GM06990 (cell line): ENCODE measurements around the gene SPTB.

Source experiments
- DNase-seq: peaks from one replicate; pipeline ENCODE4 v3.0.0-alpha.2; 2011; ENCODE audit not compliant: insufficient read length; ENCODE audit errors: extremely low read depth
- H3K27me3 ChIP-seq: replicated peaks from 2 replicates; pipeline ENCODE4 v1.6.0; 2011; ENCODE audit warnings: low read length; ENCODE audit not compliant: control insufficient read depth, insufficient read depth
- H3K36me3 ChIP-seq: 2 replicates; pipeline ENCODE4 v1.5.1; 2011; ENCODE audit warnings: low read length; ENCODE audit not compliant: control insufficient read depth, insufficient read depth
- H3K4me3 ChIP-seq: replicated peaks from 2 replicates; pipeline ENCODE4 v1.5.1; 2011; ENCODE audit warnings: low read depth, mild to moderate bottlenecking, control low read depth, low read length
- TF ChIP-seq, protein P1 (sequence below): IDR thresholded peaks from 2 replicates; pipeline ENCODE4 v1.5.1; 2011; ENCODE audit warnings: low read length, control low read depth, mild to moderate bottlenecking, inconsistent platforms; ENCODE audit not compliant: insufficient read depth, poor library complexity, severe bottlenecking

Gene SPTB

DNA sequence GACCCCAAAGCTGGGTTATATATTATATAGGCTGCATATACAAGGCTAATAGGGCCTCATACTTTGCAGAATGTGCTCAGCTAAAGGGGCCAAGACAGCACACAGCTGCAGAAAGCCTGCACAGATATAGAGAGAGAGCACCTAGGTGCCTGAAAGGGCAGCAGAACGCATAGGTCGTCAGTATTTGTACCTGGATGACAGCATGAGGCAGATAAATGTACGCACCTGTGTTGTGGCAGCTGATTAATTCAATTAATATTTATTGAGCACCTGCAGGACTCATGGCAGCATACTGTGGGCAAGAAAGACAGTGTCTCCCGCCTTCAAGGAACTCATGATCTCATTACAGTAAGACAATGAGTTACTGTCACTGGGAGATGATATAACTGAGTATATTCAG, 33.4 kb downstream of the SPTB start:
- Histone ChIP-seq H3K36me3 (no peaks in the 10 kb centered on the region), H3K4me3 (no peak overlapping the region), H3K27me3 (no peaks in the 10 kb centered on the region; the same call in 1 of the 2 replicates)
- DNase-seq, result no peak
- TF ChIP-seq, protein P1, sequence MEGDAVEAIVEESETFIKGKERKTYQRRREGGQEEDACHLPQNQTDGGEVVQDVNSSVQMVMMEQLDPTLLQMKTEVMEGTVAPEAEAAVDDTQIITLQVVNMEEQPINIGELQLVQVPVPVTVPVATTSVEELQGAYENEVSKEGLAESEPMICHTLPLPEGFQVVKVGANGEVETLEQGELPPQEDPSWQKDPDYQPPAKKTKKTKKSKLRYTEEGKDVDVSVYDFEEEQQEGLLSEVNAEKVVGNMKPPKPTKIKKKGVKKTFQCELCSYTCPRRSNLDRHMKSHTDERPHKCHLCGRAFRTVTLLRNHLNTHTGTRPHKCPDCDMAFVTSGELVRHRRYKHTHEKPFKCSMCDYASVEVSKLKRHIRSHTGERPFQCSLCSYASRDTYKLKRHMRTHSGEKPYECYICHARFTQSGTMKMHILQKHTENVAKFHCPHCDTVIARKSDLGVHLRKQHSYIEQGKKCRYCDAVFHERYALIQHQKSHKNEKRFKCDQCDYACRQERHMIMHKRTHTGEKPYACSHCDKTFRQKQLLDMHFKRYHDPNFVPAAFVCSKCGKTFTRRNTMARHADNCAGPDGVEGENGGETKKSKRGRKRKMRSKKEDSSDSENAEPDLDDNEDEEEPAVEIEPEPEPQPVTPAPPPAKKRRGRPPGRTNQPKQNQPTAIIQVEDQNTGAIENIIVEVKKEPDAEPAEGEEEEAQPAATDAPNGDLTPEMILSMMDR, result no peak

DNA sequence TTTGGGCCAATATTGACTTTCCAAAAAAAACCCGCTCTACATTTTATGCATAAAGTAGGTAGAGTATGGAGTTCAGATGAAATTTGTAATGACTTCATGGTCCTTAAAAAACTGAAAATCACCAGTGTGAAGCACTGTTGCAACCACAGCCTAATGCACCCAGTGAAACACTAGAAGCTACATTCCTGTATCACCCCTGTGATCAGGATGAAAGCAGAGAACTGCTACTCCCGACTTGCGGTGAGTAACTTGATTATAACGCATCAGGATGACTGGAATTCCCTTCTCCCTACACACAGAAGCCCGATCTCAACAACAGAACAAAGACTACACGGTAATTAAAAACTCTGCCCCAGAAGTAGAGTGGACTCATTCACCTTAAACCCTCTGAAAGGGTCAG, 33.8 kb downstream of the SPTB start:
- no peak for DNase-seq

DNA sequence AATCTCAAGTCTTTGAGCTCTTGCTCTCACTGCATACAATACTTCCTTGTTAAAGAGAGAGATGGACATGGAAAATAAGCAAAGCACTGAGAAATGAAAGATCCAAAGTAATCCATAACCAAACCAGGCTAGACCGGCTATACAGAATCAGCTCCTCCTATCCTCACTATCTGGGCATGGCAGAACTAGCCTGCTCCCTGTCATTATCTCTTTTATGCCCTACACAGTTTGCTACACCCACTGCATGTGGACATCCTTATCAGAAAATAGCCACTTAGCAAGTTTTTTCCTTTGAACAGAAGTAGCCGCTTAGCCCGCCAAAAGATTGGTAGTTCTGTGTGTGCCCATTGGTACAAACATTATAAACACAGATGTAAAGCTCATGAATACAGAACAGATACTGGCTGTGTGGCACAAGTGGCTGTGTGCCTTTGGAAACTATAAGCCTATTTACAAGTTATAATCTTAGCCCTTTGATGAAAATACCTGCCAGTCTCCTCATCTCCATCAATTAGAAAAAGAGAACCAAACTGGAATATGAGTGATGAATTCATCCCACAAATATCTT, 34.7 kb downstream of the SPTB start:
- Histone ChIP-seq H3K27me3 (no peaks in the 10 kb centered on the region; the same call in 1 of the 2 replicates), H3K36me3 (no peaks in the 10 kb centered on the region), H3K4me3 (no peak overlapping the region)
- TF ChIP-seq, protein P1, result no peak
- no peak for DNase-seq

More for the DNA sequence above, 33.8 kb downstream of the SPTB start:
- TF ChIP-seq, protein P1, result no peak
- H3K27me3 ChIP-seq, result no peaks in the 10 kb centered on the region; the same call in 1 of the 2 replicates
- no peaks in the 10 kb centered on the region for H3K36me3 ChIP-seq
- no peak overlapping the region for H3K4me3 ChIP-seq

DNA sequence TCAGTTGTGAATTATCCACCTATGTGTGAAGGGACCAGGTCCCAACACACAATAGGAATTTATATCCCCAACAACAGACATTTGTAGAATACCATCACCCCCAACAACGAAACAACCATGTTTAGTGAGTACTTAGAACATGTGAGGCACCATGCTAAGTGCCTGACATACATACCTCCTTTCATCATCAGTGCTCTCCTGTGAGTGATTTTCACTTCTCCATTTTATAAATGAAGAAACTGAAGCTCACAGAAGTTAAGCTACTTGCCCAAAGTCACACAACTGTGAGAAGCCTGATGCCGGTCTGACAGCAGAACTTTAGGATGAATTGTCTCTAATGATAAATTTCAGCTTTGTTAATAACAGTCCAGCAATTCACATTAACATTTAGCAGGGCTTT, 35.4 kb downstream of the SPTB start:
- Histone ChIP-seq H3K36me3 (no peaks in the 10 kb centered on the region), H3K27me3 (no peaks in the 10 kb centered on the region; the same call in 1 of the 2 replicates), H3K4me3 (no peak overlapping the region)
- TF ChIP-seq, protein P1, result no peak
- DNase-seq, result peak; percentile 41

DNA sequence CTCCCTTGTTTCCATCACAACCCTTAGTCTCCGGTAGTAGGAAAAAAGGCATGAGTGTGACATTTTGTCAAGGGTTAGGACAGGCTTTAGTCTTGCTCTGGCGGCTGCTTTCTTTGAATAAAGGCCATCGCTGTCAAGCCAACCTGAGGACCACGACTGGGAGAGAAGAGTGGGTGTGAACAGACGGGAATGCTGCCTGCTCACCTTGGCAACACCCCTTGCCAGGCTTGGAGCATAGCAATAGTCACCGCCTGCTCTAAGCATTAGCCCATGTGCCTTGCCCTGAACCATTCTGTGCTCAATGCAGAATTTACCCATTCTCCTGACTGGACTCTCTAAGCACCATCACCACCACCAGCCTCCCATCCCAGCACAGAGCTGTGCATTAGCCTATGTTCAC, 36.2 kb downstream of the SPTB start:
- no peak for DNase-seq
- Histone ChIP-seq H3K27me3 (no peaks in the 10 kb centered on the region; the same call in 1 of the 2 replicates), H3K36me3 (no peaks in the 10 kb centered on the region), H3K4me3 (no peak overlapping the region)
- TF ChIP-seq, protein P1, result no peak
